NB4 (cell line): ENCODE measurements around the gene N4BP2.

Source experiments
- MYC ChIP-seq: IDR thresholded peaks from 2 replicates; pipeline ENCODE4 v1.6.1; 2011; ENCODE audit warnings: low read depth, low read length
- POLR2A ChIP-seq: IDR thresholded peaks from 2 replicates; pipeline ENCODE4 v1.6.1; 2011; ENCODE audit warnings: mild to moderate bottlenecking; ENCODE audit not compliant: insufficient read length; ENCODE audit errors: extremely low read depth
- TF ChIP-seq, protein P1 (sequence below): IDR thresholded peaks from one replicate; pipeline ENCODE4 v1.5.1; 2012; ENCODE audit warnings: low read depth, low read length
- TF ChIP-seq, protein P2 (sequence below): IDR thresholded peaks from 2 replicates; pipeline ENCODE4 v1.6.1; 2011; ENCODE audit warnings: low read depth, low read length

DNA sequence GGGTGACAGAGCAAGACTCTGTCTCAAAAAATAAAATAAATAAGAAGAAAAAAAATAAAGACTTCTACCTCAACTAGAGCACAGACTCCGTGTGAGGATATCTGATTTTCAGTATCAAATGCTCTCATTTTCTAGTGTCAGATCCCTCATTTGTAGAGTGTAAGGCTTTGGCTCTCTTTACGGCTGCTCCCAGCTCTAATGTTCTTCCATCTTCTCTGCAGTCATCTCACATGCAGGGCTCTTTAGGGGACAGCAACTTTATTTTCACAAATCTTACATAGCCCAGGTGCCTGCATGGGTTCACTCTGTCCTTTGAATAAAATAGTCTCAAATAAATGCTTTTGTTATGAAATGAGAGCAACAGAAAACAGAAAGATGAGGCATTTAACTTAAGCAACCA, 120.9 kb downstream of the N4BP2 start:
- no peak for TF ChIP-seq POLR2A
- TF ChIP-seq, protein P1, sequence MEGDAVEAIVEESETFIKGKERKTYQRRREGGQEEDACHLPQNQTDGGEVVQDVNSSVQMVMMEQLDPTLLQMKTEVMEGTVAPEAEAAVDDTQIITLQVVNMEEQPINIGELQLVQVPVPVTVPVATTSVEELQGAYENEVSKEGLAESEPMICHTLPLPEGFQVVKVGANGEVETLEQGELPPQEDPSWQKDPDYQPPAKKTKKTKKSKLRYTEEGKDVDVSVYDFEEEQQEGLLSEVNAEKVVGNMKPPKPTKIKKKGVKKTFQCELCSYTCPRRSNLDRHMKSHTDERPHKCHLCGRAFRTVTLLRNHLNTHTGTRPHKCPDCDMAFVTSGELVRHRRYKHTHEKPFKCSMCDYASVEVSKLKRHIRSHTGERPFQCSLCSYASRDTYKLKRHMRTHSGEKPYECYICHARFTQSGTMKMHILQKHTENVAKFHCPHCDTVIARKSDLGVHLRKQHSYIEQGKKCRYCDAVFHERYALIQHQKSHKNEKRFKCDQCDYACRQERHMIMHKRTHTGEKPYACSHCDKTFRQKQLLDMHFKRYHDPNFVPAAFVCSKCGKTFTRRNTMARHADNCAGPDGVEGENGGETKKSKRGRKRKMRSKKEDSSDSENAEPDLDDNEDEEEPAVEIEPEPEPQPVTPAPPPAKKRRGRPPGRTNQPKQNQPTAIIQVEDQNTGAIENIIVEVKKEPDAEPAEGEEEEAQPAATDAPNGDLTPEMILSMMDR, result no peak
- TF ChIP-seq MYC, result no peak
- TF ChIP-seq, protein P2, sequence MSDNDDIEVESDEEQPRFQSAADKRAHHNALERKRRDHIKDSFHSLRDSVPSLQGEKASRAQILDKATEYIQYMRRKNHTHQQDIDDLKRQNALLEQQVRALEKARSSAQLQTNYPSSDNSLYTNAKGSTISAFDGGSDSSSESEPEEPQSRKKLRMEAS, result no peak
